H9 (cell line): ENCODE results near the gene ADAMTSL3. TPM values are rescaled to one million over a fixed set of nuclear protein-coding genes. Genes with fewer than 3 reads are reported as not detected.

ENCODE experiments used
- DNase-seq: peaks from one replicate; pipeline ENCODE4 v3.0.0-alpha.2; 2017
- H2AFZ ChIP-seq: one replicate; pipeline ENCODE4 v1.6.1; 2013; ENCODE audit warnings: mild to moderate bottlenecking, low read length, control low read depth, moderate library complexity
- H2AK5ac ChIP-seq: 2 replicates; pipeline ENCODE4 v1.6.1; 2013; ENCODE audit warnings: low read length, control low read depth, mixed read lengths; ENCODE audit not compliant: insufficient read length
- H2BK120ac ChIP-seq: one replicate; pipeline ENCODE4 v1.6.1; 2013; ENCODE audit warnings: low read depth, mild to moderate bottlenecking, low read length, control low read depth, inconsistent platforms; ENCODE audit not compliant: poor library complexity, severe bottlenecking
- H2BK12ac ChIP-seq: 2 replicates; pipeline ENCODE4 v1.6.1; 2013; ENCODE audit warnings: low read length, control low read depth, mixed read lengths, low read depth; ENCODE audit not compliant: insufficient read length
- H2BK15ac ChIP-seq: 2 replicates; pipeline ENCODE4 v1.6.1; 2013; ENCODE audit warnings: low read depth, low read length, control low read depth
- H2BK20ac ChIP-seq: one replicate; pipeline ENCODE4 v1.6.1; 2013; ENCODE audit warnings: low read depth, mild to moderate bottlenecking, low read length, control low read depth, inconsistent platforms; ENCODE audit not compliant: poor library complexity, severe bottlenecking
- H2BK5ac ChIP-seq: 2 replicates; pipeline ENCODE4 v1.6.1; 2013; ENCODE audit warnings: low read length, control low read depth, mixed read lengths; ENCODE audit not compliant: insufficient read length
- H3K14ac ChIP-seq: 2 replicates; pipeline ENCODE4 v1.6.1; 2013; ENCODE audit warnings: low read length, control low read depth; ENCODE audit not compliant: insufficient read depth
- H3K18ac ChIP-seq: 2 replicates; pipeline ENCODE4 v1.6.1; 2013; ENCODE audit warnings: low read depth, mild to moderate bottlenecking, mixed read lengths, low read length, control low read depth; ENCODE audit not compliant: insufficient read length
- H3K23ac ChIP-seq: 2 replicates; pipeline ENCODE4 v1.6.1; 2013; ENCODE audit warnings: low read length, control low read depth, mixed read lengths, low read depth; ENCODE audit not compliant: insufficient read length
- H3K23me2 ChIP-seq: 2 replicates; pipeline ENCODE4 v1.6.1; 2013; ENCODE audit warnings: low read depth, mild to moderate bottlenecking, mixed read lengths, low read length, control low read depth; ENCODE audit not compliant: insufficient read length, poor library complexity, severe bottlenecking
- H3K27ac ChIP-seq: 2 replicates; pipeline ENCODE4 v1.5.1; 2013; ENCODE audit warnings: low read length, control low read depth, mixed read lengths, low read depth; ENCODE audit not compliant: insufficient read length
- H3K27me3 ChIP-seq: 2 replicates; pipeline ENCODE4 v1.6.1; 2013; ENCODE audit warnings: low read length, control low read depth, inconsistent platforms; ENCODE audit not compliant: insufficient read depth
- H3K4ac ChIP-seq: 2 replicates; pipeline ENCODE4 v1.6.1; 2013; ENCODE audit warnings: low read depth, mild to moderate bottlenecking, control low read depth, inconsistent platforms, low read length, moderate library complexity
- H3K4me1 ChIP-seq: 2 replicates; pipeline ENCODE4 v1.6.1; 2013; ENCODE audit warnings: low read length, control low read depth, inconsistent platforms; ENCODE audit not compliant: insufficient read depth
- H3K4me2 ChIP-seq: 2 replicates; pipeline ENCODE4 v1.6.1; 2013; ENCODE audit warnings: low read length, control low read depth, mixed read lengths; ENCODE audit not compliant: insufficient read length, insufficient read depth
- H3K56ac ChIP-seq: 2 replicates; pipeline ENCODE4 v1.6.1; 2013; ENCODE audit warnings: low read depth, mild to moderate bottlenecking, mixed read lengths, low read length, control low read depth; ENCODE audit not compliant: insufficient read length
- H3K79me1 ChIP-seq: 2 replicates; pipeline ENCODE4 v1.6.1; 2013; ENCODE audit warnings: low read depth, mild to moderate bottlenecking, moderate library complexity, low read length, control low read depth, inconsistent platforms; ENCODE audit not compliant: insufficient read depth, poor library complexity, severe bottlenecking
- H3K79me2 ChIP-seq: 2 replicates; pipeline ENCODE4 v1.6.1; 2013; ENCODE audit warnings: low read length, control low read depth, inconsistent platforms; ENCODE audit not compliant: insufficient read depth
- H3K9ac ChIP-seq: 2 replicates; pipeline ENCODE4 v1.6.1; 2013; ENCODE audit warnings: low read length, control low read depth, mixed read lengths; ENCODE audit not compliant: insufficient read length; ENCODE audit errors: extremely low read depth
- H3K9me3 ChIP-seq: one replicate; pipeline ENCODE4 v1.6.1; 2013; ENCODE audit warnings: low read depth, low read length, inconsistent platforms; ENCODE audit not compliant: control insufficient read depth
- H3T11ph ChIP-seq: one replicate; pipeline ENCODE4 v1.6.1; 2013; ENCODE audit warnings: mild to moderate bottlenecking, low read length, control low read depth, inconsistent platforms
- H4K20me1 ChIP-seq: one replicate; pipeline ENCODE4 v1.6.1; 2013; ENCODE audit not compliant: control insufficient read depth, insufficient read length, insufficient read depth
- H4K5ac ChIP-seq: 2 replicates; pipeline ENCODE4 v1.6.1; 2013; ENCODE audit warnings: low read depth, mild to moderate bottlenecking, mixed read lengths, low read length, control low read depth; ENCODE audit not compliant: insufficient read length
- H4K8ac ChIP-seq: replicated peaks from 2 replicates; pipeline ENCODE4 v1.6.1; 2013; ENCODE audit warnings: low read length, control low read depth, mixed read lengths, low read depth; ENCODE audit not compliant: insufficient read length
- H4K91ac ChIP-seq: 2 replicates; pipeline ENCODE4 v1.6.1; 2013; ENCODE audit warnings: low read depth, mild to moderate bottlenecking, moderate library complexity, mixed read lengths, low read length, control low read depth; ENCODE audit not compliant: insufficient read length
- H3K27ac Mint-ChIP-seq, 3 experiments: 2 replicates in 2 of 3; 3 replicates in 1 of 3; pipeline ENCODE4 v1.8.0; 2020 to 2021; ENCODE audit warnings: mixed read lengths in 3 of 3, mild to moderate bottlenecking in 1 of 3, moderate library complexity in 1 of 3
- H3K27me3 Mint-ChIP-seq: 2 replicates; pipeline ENCODE4 v1.8.0; 2021; ENCODE audit warnings: low read depth, mild to moderate bottlenecking, moderate library complexity, mixed read lengths
- H3K36me3 Mint-ChIP-seq, 3 experiments: 2 replicates in 2 of 3; 3 replicates in 1 of 3; pipeline ENCODE4 v1.8.0; 2020 to 2021; ENCODE audit warnings: low read depth in 3 of 3, mixed read lengths in 3 of 3; ENCODE audit not compliant: insufficient read depth in 1 of 3
- H3K4me1 Mint-ChIP-seq, 2 experiments: 2 replicates each; pipeline ENCODE4 v1.8.0; 2020; ENCODE audit warnings: mixed read lengths in 2 of 2
- H3K4me3 Mint-ChIP-seq, 2 experiments: 2 replicates in 1 of 2; 3 replicates in 1 of 2; pipeline ENCODE4 v1.8.0; 2020 to 2021; ENCODE audit warnings: mild to moderate bottlenecking in 2 of 2, mixed read lengths in 2 of 2, moderate library complexity in 1 of 2
- H3K9me3 Mint-ChIP-seq, 2 experiments: 2 replicates in 1 of 2; 3 replicates in 1 of 2; pipeline ENCODE4 v1.8.0; 2020; ENCODE audit warnings: mild to moderate bottlenecking in 2 of 2, mixed read lengths in 2 of 2, moderate library complexity in 1 of 2
- CTCF ChIP-seq: fragments of 200-600 bp; sonication (generic); conservative IDR thresholded peaks from 3 replicates; pipeline ENCODE4 v1.8.0; 2021; ENCODE audit warnings: antibody characterized with exemption, mild to moderate bottlenecking
- WGBS: extraction: QIAGEN DNeasy Blood & Tissue Kit; methylation state at CpG from one replicate; pipeline ENCODE4 v1.1.7; 2013; ENCODE audit warnings: missing lambda C conversion rate, low lambda C conversion rate, mixed read lengths; ENCODE audit not compliant: insufficient read length; ENCODE audit errors: extremely low coverage; 5-methylcytosine and 5-hydroxymethylcytosine counted together
- total RNA-seq: library from RNA; stranded (reverse); gene quantifications from 2 replicates; pipeline ENCODE4 v1.2.1, GENCODE V29; 2021

ADAMTSL3 gene
- total RNA-seq, 1 experiment from 2014 or later = 0.39 TPM

GRCh38 chr15:83838763-83839162, 184.8 kb downstream of the ADAMTSL3 start:
- H2BK5ac ChIP-seq = no peak overlapping the region
- no peak overlapping the region for H3T11ph ChIP-seq
- TF ChIP-seq CTCF = no peak
- H3K4me2 ChIP-seq = no peak overlapping the region
- H2AK5ac ChIP-seq = no peak overlapping the region
- no peaks in the 10 kb centered on the region for H3K23me2 ChIP-seq
- Mint-ChIP-seq H3K36me3 (no peaks in the 10 kb centered on the region), H3K4me3 (no peak overlapping the region), H3K9me3 (no peaks in the 10 kb centered on the region), H3K4me1 (0 out of 4 replicates have a peak, but pooled peaks cover 0 to 2% of the 10 kb centered on the region in 2 experiments), H3K27ac (no peak overlapping the region), H3K27me3 (no peaks in the 10 kb centered on the region; the same call in 1 of the 2 replicates)
- no peak overlapping the region for H3K9ac ChIP-seq
- no peak overlapping the region for H4K91ac ChIP-seq
- no peak overlapping the region for H3K23ac ChIP-seq
- no peak overlapping the region for H4K8ac ChIP-seq
- no peaks in the 10 kb centered on the region for H3K79me1 ChIP-seq
- H3K27me3 ChIP-seq = no peaks in the 10 kb centered on the region
- H4K5ac ChIP-seq = no peak overlapping the region
- H3K56ac ChIP-seq = no peak overlapping the region
- H3K18ac ChIP-seq = no peak overlapping the region
- no peak overlapping the region for H3K27ac ChIP-seq
- no peak overlapping the region for H2BK120ac ChIP-seq
- no peaks in the 10 kb centered on the region for H3K4me1 ChIP-seq
- no peaks in the 10 kb centered on the region for H3K79me2 ChIP-seq
- H2BK20ac ChIP-seq = no peak overlapping the region
- WGBS = no CpG with 5 or more reads among the region's 2 CpGs
- H2BK15ac ChIP-seq = no peak overlapping the region
- DNase-seq = no peak
- no peaks in the 10 kb centered on the region for H4K20me1 ChIP-seq
- no peak overlapping the region for H2AFZ ChIP-seq
- H2BK12ac ChIP-seq = no peak overlapping the region
- no peak overlapping the region for H3K14ac ChIP-seq
- H3K4ac ChIP-seq = no peak overlapping the region
- H3K9me3 ChIP-seq = no peaks in the 10 kb centered on the region
